Activated CD8-positive, alpha-beta memory T cell treated with anti-CD3 and anti-CD28 coated beads for 24 hours (primary cell): ENCODE data around the gene OPHN1.
"Not testable (repeated sequence)": the region's sequence is repeated elsewhere in the genome, so short reads cannot be mapped to it uniquely, and the experiment has no call there.

Experiments
- DNase-seq: peaks from one replicate; pipeline ENCODE4 v3.0.0-alpha.2; 2020

OPHN1 gene

GRCh38 chrX:68354879-68355628, 78.2 kb downstream of the OPHN1 start:
- no peak for DNase-seq

DNA sequence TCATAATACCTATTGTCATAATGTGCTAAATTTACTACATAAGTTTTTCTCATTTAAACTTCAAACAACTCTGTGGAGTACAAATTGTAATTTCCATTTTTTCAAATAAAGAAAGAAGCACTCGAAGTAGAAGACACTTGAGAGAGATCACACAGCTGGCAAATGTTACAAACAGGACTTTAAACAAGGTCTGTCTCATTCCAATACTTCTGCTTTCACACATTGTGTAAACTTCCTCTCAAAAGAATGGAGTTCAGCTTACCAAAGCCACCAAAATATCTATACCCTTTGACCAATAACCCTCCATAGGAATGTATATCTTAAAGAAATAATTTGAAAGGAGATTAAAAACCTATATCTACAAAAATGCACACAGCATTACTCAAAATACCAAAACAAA, 88.3 kb downstream of the OPHN1 start:
- no peak for DNase-seq

DNA sequence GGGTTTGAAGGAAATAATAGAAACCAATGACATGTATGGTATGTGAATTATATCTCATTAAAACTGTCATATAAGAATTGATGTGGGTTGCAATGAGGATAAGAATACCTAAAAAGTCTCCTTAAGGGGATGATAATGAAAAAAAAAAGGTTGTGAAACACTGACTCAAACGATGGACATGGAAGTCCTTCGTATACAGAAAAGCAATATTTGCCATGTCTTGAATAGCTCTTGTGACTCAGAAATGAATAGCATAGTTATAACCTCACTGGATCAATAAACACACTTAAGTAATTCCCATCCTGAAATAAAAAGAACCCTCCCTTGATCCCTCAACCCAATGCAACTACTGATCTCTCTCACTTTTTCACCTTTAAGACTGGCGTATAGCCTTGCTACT, 89.7 kb downstream of the OPHN1 start:
- DNase-seq = no peak

DNA sequence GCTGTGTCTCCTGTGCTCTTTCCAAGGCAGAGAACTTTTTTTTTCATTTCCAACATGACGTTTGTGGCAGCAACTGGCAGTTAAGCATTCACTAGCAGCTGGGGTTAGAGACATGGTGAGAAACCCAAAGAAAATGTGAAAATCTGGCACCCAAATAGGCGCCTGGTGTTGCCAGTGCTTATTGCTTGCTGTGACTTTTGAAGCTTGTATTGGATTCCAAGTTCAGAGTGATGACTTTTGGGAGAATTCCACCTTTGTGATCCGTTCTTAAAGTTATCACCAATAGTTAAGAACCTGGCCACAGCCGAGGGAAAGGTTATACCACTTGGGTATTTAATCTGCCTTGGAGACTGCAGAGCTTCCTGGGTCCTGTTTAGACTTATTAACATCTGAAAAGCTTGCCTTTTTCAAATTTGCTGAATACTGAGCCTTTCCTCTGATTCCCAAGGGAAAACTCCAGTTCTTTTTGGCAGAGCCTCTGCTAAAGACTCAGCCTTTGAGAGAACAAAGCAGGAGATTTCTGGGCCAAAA, 101.0 kb downstream of the OPHN1 start:
- DNase-seq = no peak

GRCh38 chrX:68326841-68327240, 106.5 kb downstream of the OPHN1 start:
- not testable (repeated sequence) for DNase-seq

DNA sequence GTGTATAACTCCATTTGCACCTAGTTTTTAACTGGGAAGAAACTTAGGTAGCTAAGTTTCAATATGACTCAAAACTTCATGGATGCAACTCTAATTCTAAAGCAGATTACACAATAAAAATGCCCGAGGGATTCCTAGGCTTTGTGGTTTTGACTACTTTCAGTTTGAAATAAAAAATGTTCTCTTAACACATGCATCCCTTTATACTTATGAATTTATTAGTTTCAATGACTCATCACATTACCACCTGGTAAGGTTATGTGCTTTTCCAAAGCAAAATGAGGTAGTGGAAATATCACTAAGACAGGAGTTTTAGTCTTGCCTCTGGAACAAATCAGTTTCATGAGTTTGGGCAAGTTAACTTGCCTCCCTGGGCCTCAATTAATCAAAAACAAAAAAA, 125.5 kb downstream of the OPHN1 start:
- DNase-seq = no peak

GRCh38 chrX:68304602-68305001, 128.7 kb downstream of the OPHN1 start:
- DNase-seq = no peak

GRCh38 chrX:68299898-68300297, 133.4 kb downstream of the OPHN1 start:
- DNase-seq = no peak

DNA sequence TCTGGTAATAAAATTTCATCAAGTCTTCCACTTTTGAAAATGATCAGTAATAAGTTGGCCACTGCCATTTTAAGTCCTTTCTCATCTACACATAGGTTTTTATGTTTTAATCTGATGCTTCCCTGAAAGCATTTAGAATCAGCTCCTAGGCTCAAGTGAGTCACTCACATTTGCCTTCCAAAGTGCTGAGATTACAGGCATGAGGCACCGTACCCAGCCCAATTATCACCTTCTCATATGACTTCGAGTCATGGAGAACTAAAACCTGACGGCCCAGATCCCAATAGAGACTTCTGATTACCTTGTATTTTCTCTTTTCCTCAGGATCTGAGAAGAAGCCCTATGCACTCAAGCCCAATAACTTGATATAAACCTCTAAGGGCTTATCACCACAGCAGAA, 140.8 kb downstream of the OPHN1 start:
- no peak for DNase-seq

DNA sequence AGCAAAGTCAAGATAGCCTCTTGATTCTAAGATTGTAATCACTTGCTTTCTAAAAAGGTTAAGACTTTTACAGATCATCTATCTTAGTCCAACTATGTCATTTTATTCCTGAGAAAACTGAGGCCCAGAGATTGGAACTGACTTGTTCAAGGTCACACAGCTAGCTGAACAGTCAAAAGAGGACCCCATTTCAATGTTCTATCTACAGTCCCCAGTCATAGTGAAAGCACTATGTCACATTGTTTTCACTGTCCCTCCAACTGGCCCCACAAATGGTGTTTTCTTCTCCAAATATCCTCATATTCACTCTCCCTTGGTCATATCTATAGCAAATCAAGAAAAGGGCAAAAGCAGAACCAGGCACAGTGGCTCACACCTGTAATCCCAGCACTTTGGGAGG, 145.2 kb downstream of the OPHN1 start:
- no peak for DNase-seq

DNA sequence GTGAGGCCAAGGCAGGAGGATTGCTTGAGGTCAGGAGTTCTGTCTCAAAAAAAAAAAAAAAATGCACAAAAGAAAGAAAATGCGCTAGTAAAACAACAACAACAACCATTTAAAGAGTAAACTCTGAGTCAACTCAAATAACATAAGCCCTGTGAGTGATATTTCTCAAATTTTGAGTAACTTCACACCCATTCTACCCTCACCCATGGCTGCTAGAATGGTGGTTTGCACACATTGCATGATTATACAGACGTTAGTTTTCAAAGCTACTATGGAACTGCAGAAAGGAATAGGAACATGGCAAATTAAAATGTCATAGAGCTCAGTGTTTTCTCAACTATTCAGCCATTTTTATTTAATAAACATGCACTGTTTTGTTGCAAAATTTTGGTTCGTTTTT, 145.9 kb downstream of the OPHN1 start:
- no peak for DNase-seq

GRCh38 chrX:68286980-68287379, 146.3 kb downstream of the OPHN1 start:
- no peak for DNase-seq

DNA sequence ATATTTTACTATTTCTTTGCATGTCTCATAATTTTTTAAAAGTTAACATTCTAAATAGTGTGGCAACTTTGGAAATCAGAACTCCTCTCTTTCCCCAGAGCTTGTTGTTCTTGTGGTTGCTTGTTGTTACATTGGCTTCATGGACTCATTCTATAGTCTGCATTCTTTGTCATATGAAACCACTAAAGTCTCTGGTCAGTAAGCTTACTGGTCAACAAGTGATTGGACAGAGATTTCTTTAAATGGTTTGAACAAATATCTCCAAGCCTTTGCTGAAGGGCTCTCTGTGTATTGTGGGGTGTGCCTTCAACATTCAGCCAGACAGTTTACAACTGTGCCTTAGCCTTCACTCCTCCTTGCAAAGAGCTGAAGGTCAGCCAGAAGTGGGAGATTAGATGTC, 147.2 kb downstream of the OPHN1 start:
- DNase-seq = no peak

DNA sequence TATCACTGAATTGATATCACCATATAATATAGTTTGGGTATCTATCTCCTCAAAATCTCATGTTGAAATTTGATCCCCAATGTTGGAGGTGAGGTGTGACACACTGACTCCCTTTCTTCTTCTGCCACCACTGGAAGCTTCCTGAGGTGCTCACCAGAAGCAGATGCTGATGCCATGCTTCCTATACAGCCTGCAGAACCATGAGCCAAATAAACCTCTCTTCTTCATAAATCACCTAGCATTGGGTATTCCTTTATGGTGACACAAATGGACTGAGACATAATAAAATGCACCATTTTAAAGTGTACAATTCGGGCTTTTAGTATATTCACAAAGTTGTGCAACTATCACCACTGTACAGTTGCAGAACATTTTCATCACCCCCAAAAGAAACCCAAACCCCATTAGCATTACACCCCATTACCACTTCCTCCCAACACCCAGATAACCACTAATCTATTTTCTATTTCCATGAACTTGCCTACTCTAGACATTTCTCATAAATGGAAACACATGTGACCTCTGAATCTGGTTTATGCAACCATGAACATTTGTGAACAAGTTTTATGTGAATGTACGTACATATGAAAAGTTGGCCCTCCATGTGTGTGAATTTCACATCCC, 148.9 kb downstream of the OPHN1 start:
- no peak for DNase-seq

DNA sequence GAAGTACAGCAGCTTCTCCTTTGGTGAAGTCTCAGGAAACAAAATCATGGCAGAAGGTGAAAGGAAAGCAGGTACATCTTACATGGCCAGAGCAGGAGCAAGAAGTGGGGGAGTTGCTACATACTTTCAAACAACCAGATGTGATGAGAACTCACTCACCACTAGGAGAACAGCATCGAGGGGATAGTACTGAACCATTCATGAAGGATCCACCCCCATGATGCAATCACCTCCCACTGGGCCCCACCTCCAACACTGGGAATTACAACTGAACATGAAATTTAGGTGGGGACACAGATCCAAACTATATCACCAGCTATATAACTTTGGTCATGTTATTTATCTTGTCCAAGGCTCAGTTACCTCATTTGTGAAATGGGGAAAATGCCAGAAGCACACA, 159.4 kb downstream of the OPHN1 start:
- DNase-seq = no peak

GRCh38 chrX:68264793-68265192, 168.5 kb downstream of the OPHN1 start:
- DNase-seq = not testable (repeated sequence)

- no peak for DNase-seq
These were observed 172.1 kb downstream of the OPHN1 start for GRCh38 chrX:68261060-68261672.

GRCh38 chrX:68256990-68257389, 176.3 kb downstream of the OPHN1 start:
- DNase-seq = no peak

DNA sequence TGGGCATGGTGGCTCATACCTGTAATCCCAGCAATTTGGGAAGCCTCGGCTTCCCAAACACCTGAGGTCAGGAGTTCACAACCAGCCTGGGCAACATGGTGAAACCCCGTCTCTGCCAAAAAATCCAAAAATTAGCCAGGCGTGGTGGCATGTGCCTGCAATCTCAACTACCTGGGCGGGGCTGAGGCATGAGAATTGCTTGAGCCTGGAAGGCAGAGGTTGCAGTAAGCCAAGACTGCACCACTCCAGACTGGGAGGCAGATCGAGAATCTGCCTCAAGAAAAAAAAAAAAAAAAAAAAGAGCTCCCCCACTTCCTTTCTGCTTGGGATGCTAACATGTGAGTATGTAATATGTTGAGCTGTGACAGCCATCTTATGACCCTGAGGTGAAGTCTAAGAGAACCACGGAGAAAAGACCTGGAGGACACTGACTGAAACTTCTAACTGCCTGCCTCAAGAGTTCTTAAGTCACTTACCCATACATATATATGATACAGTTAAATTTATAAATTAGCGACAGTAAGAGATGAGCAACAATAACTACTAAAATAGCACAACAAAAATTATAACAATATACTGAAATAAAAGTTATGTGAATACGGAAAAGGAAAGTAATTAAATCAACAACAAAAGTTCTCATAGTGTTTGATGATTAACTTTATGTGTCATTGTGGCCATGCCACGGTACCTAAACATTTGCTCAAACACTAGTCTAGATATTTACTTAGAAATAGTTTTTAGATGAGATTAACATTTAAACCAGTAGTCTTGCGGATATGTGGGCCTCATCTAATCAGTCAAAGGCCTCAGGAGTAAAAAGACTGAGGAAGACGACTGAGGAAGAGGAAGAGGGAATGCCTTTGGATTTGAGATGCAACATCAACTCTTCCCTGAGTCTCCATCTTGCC, 178.3 kb downstream of the OPHN1 start:
- no peak for DNase-seq

DNA sequence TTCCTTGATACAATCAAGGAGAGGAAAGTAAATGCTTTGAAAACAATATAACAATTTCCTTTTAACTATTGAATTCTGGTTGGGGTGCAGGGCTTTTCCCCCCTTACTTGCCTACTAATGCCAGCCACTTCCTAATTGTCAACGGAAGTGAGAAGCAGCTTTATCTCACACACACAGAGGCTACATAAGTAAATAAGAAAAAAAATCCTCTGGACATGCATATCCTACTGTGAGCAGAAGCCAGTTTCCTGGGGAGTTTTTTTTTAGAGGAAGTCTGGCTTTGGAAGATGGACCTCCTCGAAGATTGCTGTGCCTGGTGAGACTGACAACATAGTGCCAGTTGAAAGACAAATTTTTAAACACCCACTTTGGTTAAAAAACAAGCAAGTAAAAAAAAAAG, 180.6 kb downstream of the OPHN1 start:
- no peak for DNase-seq

DNA sequence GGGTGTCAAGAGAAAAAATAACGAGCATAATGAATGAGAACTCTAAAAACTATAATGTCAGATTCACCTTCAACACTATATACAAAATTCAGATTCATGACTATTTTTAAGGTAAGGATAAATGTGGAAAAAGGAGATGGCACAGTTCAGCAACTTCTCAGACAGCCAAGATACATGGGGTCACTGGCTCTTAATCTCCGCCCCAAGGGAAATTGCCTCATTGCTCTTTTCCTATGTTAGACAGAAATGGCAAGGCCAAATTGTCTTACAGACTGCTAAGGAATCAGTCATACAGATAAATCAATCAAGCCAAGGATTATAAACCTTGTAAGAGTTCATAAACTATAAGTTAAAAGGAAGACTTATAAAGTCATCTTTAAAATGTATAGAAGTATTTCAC, 183.4 kb downstream of the OPHN1 start:
- DNase-seq = no peak

- no peak for DNase-seq
These were observed 183.9 kb downstream of the OPHN1 start for GRCh38 chrX:68249401-68249831.

DNA sequence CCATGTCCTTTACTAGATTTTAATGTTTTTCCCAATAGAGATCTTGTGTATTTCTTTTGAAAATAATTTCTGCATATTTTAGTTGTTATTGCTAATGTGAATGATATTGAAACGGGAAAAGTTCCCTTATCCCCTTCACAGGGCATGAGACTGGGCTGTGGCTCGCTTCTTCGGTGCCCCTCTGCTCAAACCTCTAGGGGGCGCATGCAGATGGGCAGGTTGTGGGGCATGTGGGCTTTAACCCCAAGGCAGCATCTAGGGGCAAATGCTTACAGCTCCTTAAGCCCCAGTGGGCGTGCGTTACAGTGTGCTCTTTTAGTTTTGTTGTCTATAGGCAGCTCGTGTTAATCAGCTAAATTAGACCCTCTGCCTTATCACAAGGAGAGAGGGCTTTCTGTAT, 194.7 kb downstream of the OPHN1 start:
- no peak for DNase-seq
